Mesenchymal stem cell (in vitro differentiated cells and primary cell): ENCODE measurements around the gene ZDHHC16.

Experiments used
- DNase-seq: peaks from one replicate; pipeline ENCODE4 v3.0.0-alpha.2; 2013
- H2AFZ ChIP-seq: one replicate; pipeline ENCODE4 v1.6.1; 2013; ENCODE audit warnings: low read depth, mild to moderate bottlenecking, control low read depth, inconsistent platforms, low read length, moderate library complexity
- H2AK5ac ChIP-seq: 2 replicates; pipeline ENCODE4 v1.6.1; 2013; ENCODE audit warnings: low read length, moderate library complexity, mild to moderate bottlenecking, inconsistent platforms; ENCODE audit not compliant: severe bottlenecking
- H2BK120ac ChIP-seq: one replicate; pipeline ENCODE4 v1.6.1; 2013; ENCODE audit warnings: low read depth, mild to moderate bottlenecking, inconsistent platforms, low read length, moderate library complexity
- H2BK12ac ChIP-seq, 2 experiments: one replicate each; pipeline ENCODE4 v1.6.1; 2013; ENCODE audit warnings: inconsistent platforms in 2 of 2, low read length in 2 of 2, mild to moderate bottlenecking in 2 of 2, moderate library complexity in 2 of 2, control low read depth in 1 of 2
- H2BK15ac ChIP-seq: one replicate; pipeline ENCODE4 v1.6.1; 2013; ENCODE audit warnings: mild to moderate bottlenecking, low read depth, inconsistent platforms; ENCODE audit not compliant: poor library complexity, severe bottlenecking
- H2BK5ac ChIP-seq: 2 replicates; pipeline ENCODE4 v1.6.1; 2013; ENCODE audit warnings: low read depth, mild to moderate bottlenecking, low read length, control low read depth, inconsistent platforms; ENCODE audit not compliant: poor library complexity, severe bottlenecking
- H3K14ac ChIP-seq, 2 experiments: one replicate each; pipeline ENCODE4 v1.6.1; 2013; ENCODE audit warnings: inconsistent platforms in 2 of 2, low read length in 2 of 2, control low read depth in 1 of 2, mild to moderate bottlenecking in 1 of 2, moderate library complexity in 1 of 2
- H3K18ac ChIP-seq, 2 experiments: one replicate each; pipeline ENCODE4 v1.6.1; 2013; ENCODE audit warnings: inconsistent platforms in 2 of 2, low read length in 2 of 2, control low read depth in 1 of 2, low read depth in 1 of 2, mild to moderate bottlenecking in 1 of 2
- H3K23ac ChIP-seq, 2 experiments: one replicate each; pipeline ENCODE4 v1.6.1; 2013; ENCODE audit warnings: inconsistent platforms in 2 of 2, low read length in 2 of 2, mild to moderate bottlenecking in 2 of 2, moderate library complexity in 2 of 2, control low read depth in 1 of 2
- H3K27ac ChIP-seq: 2 replicates; pipeline ENCODE4 v1.5.1; 2013; ENCODE audit warnings: mild to moderate bottlenecking, moderate library complexity, low read length, control low read depth, inconsistent platforms; ENCODE audit not compliant: poor library complexity, severe bottlenecking
- H3K27me3 ChIP-seq, 2 experiments: 2 replicates each; pipeline versions ENCODE4 v1.6.1 to v1.7.0; 2013; ENCODE audit warnings: low read length in 2 of 2, mild to moderate bottlenecking in 2 of 2, moderate library complexity in 2 of 2, control low read depth in 1 of 2, inconsistent platforms in 1 of 2; ENCODE audit not compliant: control insufficient read depth in 1 of 2, insufficient read depth in 1 of 2
- H3K36me3 ChIP-seq, 2 experiments: 2 replicates each; pipeline versions ENCODE4 v1.6.1 to v1.7.0; 2013; ENCODE audit warnings: low read length in 2 of 2, control low read depth in 1 of 2, inconsistent platforms in 1 of 2, low read depth in 1 of 2, mild to moderate bottlenecking in 1 of 2; ENCODE audit not compliant: insufficient read depth in 2 of 2, control insufficient read depth in 1 of 2
- H3K4ac ChIP-seq, 2 experiments: one replicate each; pipeline ENCODE4 v1.6.1; 2013; ENCODE audit warnings: inconsistent platforms in 2 of 2, low read length in 2 of 2, mild to moderate bottlenecking in 2 of 2, moderate library complexity in 2 of 2, control low read depth in 1 of 2, low read depth in 1 of 2
- H3K4me1 ChIP-seq: 2 replicates; pipeline ENCODE4 v1.6.1; 2013; ENCODE audit warnings: low read depth, low read length, control low read depth; ENCODE audit not compliant: control insufficient read depth, insufficient read depth
- H3K4me2 ChIP-seq: 2 replicates; pipeline ENCODE4 v1.6.1; 2013; ENCODE audit warnings: low read length, mild to moderate bottlenecking, inconsistent platforms; ENCODE audit not compliant: poor library complexity, severe bottlenecking
- H3K4me3 ChIP-seq, 2 experiments: 2 replicates each; pipeline versions ENCODE4 v1.5.1 to v1.7.0; 2013; ENCODE audit warnings: low read length in 2 of 2, mild to moderate bottlenecking in 2 of 2, control low read depth in 1 of 2, low read depth in 1 of 2; ENCODE audit not compliant: insufficient read depth in 1 of 2
- H3K79me1 ChIP-seq: replicated peaks from 2 replicates; pipeline ENCODE4 v1.6.1; 2013; ENCODE audit warnings: mild to moderate bottlenecking, control low read depth, low read length, inconsistent platforms; ENCODE audit not compliant: poor library complexity, severe bottlenecking
- H3K9ac ChIP-seq: 2 replicates; pipeline ENCODE4 v1.7.0; 2013; ENCODE audit warnings: mild to moderate bottlenecking, low read length, moderate library complexity
- H3K9me3 ChIP-seq: 2 replicates; pipeline ENCODE4 v1.7.0; 2013; ENCODE audit warnings: mild to moderate bottlenecking, low read length; ENCODE audit not compliant: control insufficient read depth
- H4K8ac ChIP-seq: one replicate; pipeline ENCODE4 v1.6.1; 2013; ENCODE audit warnings: inconsistent platforms, mild to moderate bottlenecking, low read length, moderate library complexity
- H4K91ac ChIP-seq: one replicate; pipeline ENCODE4 v1.6.1; 2013; ENCODE audit warnings: mild to moderate bottlenecking, low read length, inconsistent platforms
- WGBS: methylation state at CpG from one replicate; pipeline ENCODE4 v1.1.7; 2013; ENCODE audit warnings: mixed read lengths; 5-methylcytosine and 5-hydroxymethylcytosine counted together

Gene ZDHHC16

DNA sequence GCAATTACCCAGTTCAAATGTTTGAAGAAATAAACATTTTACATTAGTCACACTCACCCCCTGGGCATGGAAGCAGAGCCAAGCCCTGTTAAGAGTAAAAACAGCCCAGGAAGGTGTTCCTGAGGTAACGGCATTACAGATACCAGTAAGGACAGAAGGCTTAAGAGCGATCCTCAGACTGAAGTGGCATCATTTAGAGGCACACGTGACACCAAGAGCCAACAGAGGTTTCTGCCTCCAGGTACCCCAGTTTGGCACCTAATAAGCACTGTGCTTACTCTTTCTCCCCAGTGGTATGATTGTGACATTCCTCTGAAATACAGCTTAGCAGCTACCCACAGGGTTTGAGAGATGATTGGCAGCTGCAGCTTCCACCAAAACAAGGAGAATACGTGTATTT is 35.1 kb downstream of the ZDHHC16 start:
- H3K4me3 ChIP-seq = no peak overlapping the region
- H2AK5ac ChIP-seq = no peak overlapping the region
- no peak overlapping the region for H3K23ac ChIP-seq
- H3K36me3 ChIP-seq = peaks cover 36 to 74% of the 10 kb centered on the region in 2 experiments
- 97% methylated on average over 3 of the region's 4 CpGs for WGBS
- no peak overlapping the region for H2AFZ ChIP-seq
- H3K4me2 ChIP-seq = no peak overlapping the region
- no peak overlapping the region for H3K18ac ChIP-seq
- H3K4ac ChIP-seq = no peak overlapping the region
- peaks cover 4% of the 10 kb centered on the region for H3K4me1 ChIP-seq
- no peak overlapping the region for H3K14ac ChIP-seq
- H3K9ac ChIP-seq = no peak overlapping the region
- no peak for DNase-seq
- H3K9me3 ChIP-seq = no peaks in the 10 kb centered on the region
- H2BK12ac ChIP-seq = no peak overlapping the region
- no peaks in the 10 kb centered on the region for H3K27me3 ChIP-seq
- H2BK5ac ChIP-seq = no peak overlapping the region
- H3K27ac ChIP-seq = no peak overlapping the region
- H4K91ac ChIP-seq = no peak overlapping the region
- no peak overlapping the region for H4K8ac ChIP-seq
- H3K79me1 ChIP-seq = peaks cover 32% of the 10 kb centered on the region
- H2BK120ac ChIP-seq = no peak overlapping the region
- no peak overlapping the region for H2BK15ac ChIP-seq

DNA sequence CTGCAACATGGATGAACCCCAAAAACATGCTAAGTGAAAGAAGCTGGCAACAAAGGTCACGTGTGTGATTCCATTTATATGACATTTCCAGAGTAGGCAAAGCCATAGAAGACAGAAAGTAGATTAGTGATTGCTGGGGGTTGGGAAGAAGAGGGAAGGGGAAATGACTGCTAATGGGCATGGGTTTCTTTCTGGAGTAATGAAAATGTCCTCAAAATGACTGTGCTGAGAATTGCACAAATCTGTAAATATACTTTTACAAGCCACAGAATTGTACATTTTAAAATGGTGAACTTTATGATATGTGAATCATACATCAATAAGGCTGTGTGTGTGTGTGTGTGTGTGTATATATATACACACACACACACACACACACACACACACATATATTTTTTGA is 36.4 kb downstream of the ZDHHC16 start:
- H3K4me2 ChIP-seq = no peak overlapping the region

DNA sequence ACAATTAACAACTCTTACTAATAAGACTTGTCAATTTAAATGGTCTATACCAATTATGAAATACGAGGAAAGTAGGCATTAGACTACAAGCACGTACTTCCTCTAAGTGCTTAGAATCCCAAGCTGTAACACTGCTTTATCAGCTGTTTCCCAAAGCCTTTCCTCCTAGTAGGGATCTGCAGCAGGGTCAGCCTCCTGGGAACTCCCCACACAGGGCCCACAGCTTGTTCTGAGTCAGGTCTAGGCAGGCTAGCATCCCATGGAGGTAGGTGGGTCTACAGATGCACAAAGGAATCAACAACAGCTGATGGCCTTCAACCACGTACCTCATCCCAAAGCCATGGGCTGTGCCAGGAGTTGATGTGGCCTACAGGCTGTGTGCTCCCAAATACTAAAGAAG is 37.5 kb downstream of the ZDHHC16 start:
- Histone ChIP-seq H4K91ac (no peak overlapping the region), H3K4me2 (no peak overlapping the region), H2BK12ac (no peak overlapping the region), H2AK5ac (no peak overlapping the region), H2AFZ (no peak overlapping the region), H3K9ac (no peak overlapping the region), H3K36me3 (peaks cover 26 to 50% of the 10 kb centered on the region in 2 experiments), H3K27ac (no peak overlapping the region), H3K4me1 (peaks cover 6% of the 10 kb centered on the region), H3K23ac (no peak overlapping the region), H3K18ac (no peak overlapping the region), H3K27me3 (no peaks in the 10 kb centered on the region), H3K14ac (no peak overlapping the region), H2BK5ac (no peak overlapping the region), H3K9me3 (no peaks in the 10 kb centered on the region), H3K4me3 (no peak overlapping the region), H2BK120ac (no peak overlapping the region), H4K8ac (no peak overlapping the region), H3K79me1 (peaks cover 22% of the 10 kb centered on the region), H2BK15ac (no peak overlapping the region), H3K4ac (no peak overlapping the region)
- WGBS = 89% methylated on average over 3 of the region's 3 CpGs
- DNase-seq = no peak

More for the DNA sequence above, 36.4 kb downstream of the ZDHHC16 start:
- no peak overlapping the region for H4K91ac ChIP-seq
- no peak overlapping the region for H2AK5ac ChIP-seq
- H3K18ac ChIP-seq = no peak overlapping the region
- no peak overlapping the region for H3K23ac ChIP-seq
- no peak overlapping the region for H3K27ac ChIP-seq
- no peak overlapping the region for H3K14ac ChIP-seq
- no peak for DNase-seq
- H2BK120ac ChIP-seq = no peak overlapping the region
- peaks cover 4% of the 10 kb centered on the region for H3K4me1 ChIP-seq
- H3K79me1 ChIP-seq = peaks cover 31% of the 10 kb centered on the region
- no peak overlapping the region for H2AFZ ChIP-seq
- WGBS = 97% methylated on average over 1 of the region's 1 CpG
- no peak overlapping the region for H2BK15ac ChIP-seq
- H2BK5ac ChIP-seq = no peak overlapping the region
- H3K4me3 ChIP-seq = no peak overlapping the region
- H3K27me3 ChIP-seq = no peaks in the 10 kb centered on the region
- no peak overlapping the region for H4K8ac ChIP-seq
- peaks cover 33 to 61% of the 10 kb centered on the region in 2 experiments for H3K36me3 ChIP-seq
- no peaks in the 10 kb centered on the region for H3K9me3 ChIP-seq
- no peak overlapping the region for H2BK12ac ChIP-seq
- no peak overlapping the region for H3K9ac ChIP-seq
- H3K4ac ChIP-seq = no peak overlapping the region

DNA sequence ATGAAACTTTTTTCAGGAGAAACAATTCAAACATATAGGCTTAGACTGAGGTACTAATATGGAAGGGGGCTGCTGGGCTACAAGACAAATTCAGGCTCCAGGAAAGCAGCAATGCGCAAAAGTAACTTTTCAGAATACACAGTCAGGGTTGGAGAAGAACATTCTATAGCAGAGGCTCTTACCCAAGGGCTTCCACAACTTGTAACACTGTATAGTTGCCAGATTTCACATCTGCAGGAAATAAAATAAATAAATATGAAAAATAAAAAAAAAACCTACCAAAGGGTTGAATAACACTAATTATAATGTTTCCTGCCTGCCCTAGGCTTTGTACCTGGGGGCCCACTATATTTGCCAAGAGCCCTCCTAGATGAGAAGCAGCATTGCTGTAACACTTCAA is 37.9 kb downstream of the ZDHHC16 start:
- Histone ChIP-seq H3K23ac (no peak overlapping the region), H3K27me3 (no peaks in the 10 kb centered on the region), H3K4me3 (no peak overlapping the region), H3K36me3 (peaks cover 26 to 45% of the 10 kb centered on the region in 2 experiments), H3K18ac (no peak overlapping the region), H2BK12ac (no peak overlapping the region), H3K4ac (no peak overlapping the region), H4K8ac (no peak overlapping the region), H3K27ac (no peak overlapping the region), H3K79me1 (peaks cover 22% of the 10 kb centered on the region), H4K91ac (no peak overlapping the region), H2BK5ac (no peak overlapping the region), H3K14ac (no peak overlapping the region), H2AFZ (no peak overlapping the region), H2BK15ac (no peak overlapping the region), H3K9ac (no peak overlapping the region), H3K9me3 (no peaks in the 10 kb centered on the region), H3K4me2 (no peak overlapping the region), H3K4me1 (peaks cover 6% of the 10 kb centered on the region), H2AK5ac (no peak overlapping the region), H2BK120ac (no peak overlapping the region)
- WGBS = 100% methylated on average over 1 of the region's 1 CpG
- no peak for DNase-seq
